Loucy (cell line): ENCODE data around the gene MFAP1.
A peak's percentile ranks its signal among the peaks of the same experiment; 100 is the strongest.
"Not testable (repeated sequence)": the region's sequence is repeated elsewhere in the genome, so short reads cannot be mapped to it uniquely, and the experiment has no call there.

ENCODE experiments used
- H2AFZ ChIP-seq: fragments of 200-600 bp; sonication (generic); 2 replicates; pipeline ENCODE4 v1.6.0; 2016; ENCODE audit warnings: antibody characterized with exemption, mild to moderate bottlenecking, low read length, moderate library complexity
- H3F3A ChIP-seq: fragments of 200-600 bp; 2 replicates; pipeline ENCODE4 v1.6.0; 2016; ENCODE audit warnings: antibody characterized with exemption, low read depth, mild to moderate bottlenecking
- H3K27me3 ChIP-seq: fragments of 200-600 bp; sonication (generic); 2 replicates; pipeline ENCODE4 v1.6.1; 2014; ENCODE audit warnings: low read length, mild to moderate bottlenecking; ENCODE audit not compliant: insufficient read depth, poor library complexity, severe bottlenecking
- H3K36me3 ChIP-seq: fragments of 200-600 bp; sonication (generic); 2 replicates; pipeline ENCODE4 v1.6.1; 2016; ENCODE audit warnings: low read length; ENCODE audit not compliant: insufficient read depth
- H3K4me1 ChIP-seq: fragments of 200-600 bp; sonication (generic); 2 replicates; pipeline ENCODE4 v1.5.1; 2014; ENCODE audit warnings: low read length, mild to moderate bottlenecking; ENCODE audit not compliant: insufficient read depth, poor library complexity, severe bottlenecking
- H3K4me2 ChIP-seq: fragments of 200-600 bp; sonication (generic); 2 replicates; pipeline ENCODE4 v1.6.0; 2014; ENCODE audit warnings: antibody characterized with exemption, low read length, low read depth, mild to moderate bottlenecking; ENCODE audit not compliant: poor library complexity, severe bottlenecking
- H3K4me3 ChIP-seq: fragments of 200-600 bp; sonication (generic); 2 replicates; pipeline ENCODE4 v1.5.1; 2014; ENCODE audit warnings: low read length, mild to moderate bottlenecking, mixed read lengths; ENCODE audit not compliant: poor library complexity, severe bottlenecking
- H3K79me2 ChIP-seq: fragments of 200-600 bp; sonication (generic); 2 replicates; pipeline ENCODE4 v1.6.1; 2014; ENCODE audit warnings: low read length; ENCODE audit not compliant: insufficient read depth
- H3K9ac ChIP-seq: fragments of 200-600 bp; sonication (generic); 2 replicates; pipeline ENCODE4 v1.6.0; 2014; ENCODE audit warnings: mild to moderate bottlenecking, low read depth, low read length, moderate library complexity; ENCODE audit not compliant: poor library complexity, severe bottlenecking
- H3K9me2 ChIP-seq: fragments of 200-600 bp; sonication (generic); replicated peaks from 2 replicates; pipeline ENCODE4 v1.6.1; 2016; ENCODE audit warnings: low read depth, low read length, mixed read lengths
- H3K9me3 ChIP-seq: fragments of 200-600 bp; sonication (generic); 2 replicates; pipeline ENCODE4 v1.6.1; 2014; ENCODE audit warnings: mild to moderate bottlenecking, antibody characterized with exemption, low read length, low read depth; ENCODE audit not compliant: insufficient read depth
- H4K20me1 ChIP-seq: fragments of 200-600 bp; sonication (generic); 2 replicates; pipeline ENCODE4 v1.6.0; 2014; ENCODE audit warnings: antibody characterized with exemption, low read length, mild to moderate bottlenecking; ENCODE audit not compliant: insufficient read depth, poor library complexity, severe bottlenecking
- CTCF ChIP-seq: fragments of 200-600 bp; sonication (generic); conservative IDR thresholded peaks from 2 replicates; pipeline ENCODE4 v1.5.1; 2014; ENCODE audit warnings: mild to moderate bottlenecking, antibody characterized with exemption, low read length
- EZH2phosphoT487 ChIP-seq: fragments of 200-600 bp; IDR thresholded peaks from 2 replicates; pipeline ENCODE4 v1.6.1; 2018; ENCODE audit warnings: antibody characterized with exemption, mild to moderate bottlenecking, moderate library complexity, borderline replicate concordance

The MFAP1 gene

GRCh38 chr15:43871835-43872234 is 47.3 kb upstream of the MFAP1 start:
- peaks cover 34% of the 10 kb centered on the region; the same call in 1 of the 2 replicates for H3K36me3 ChIP-seq
- H2AFZ ChIP-seq = no peak overlapping the region
- H3K4me2 ChIP-seq = no peak overlapping the region
- H3K4me3 ChIP-seq = no peak overlapping the region
- TF ChIP-seq EZH2phosphoT487 (no peak), CTCF (no peak)
- H3K79me2 ChIP-seq = no peaks in the 10 kb centered on the region
- H3K27me3 ChIP-seq = no peaks in the 10 kb centered on the region
- no peaks in the 10 kb centered on the region for H3K9me3 ChIP-seq
- peaks cover 19% of the 10 kb centered on the region for H4K20me1 ChIP-seq
- H3K9ac ChIP-seq = no peak overlapping the region
- no peaks in the 10 kb centered on the region for H3K9me2 ChIP-seq
- H3F3A ChIP-seq = 0 out of 2 replicates have a peak, but pooled peaks cover 4% of the 10 kb centered on the region
- peaks cover 17% of the 10 kb centered on the region for H3K4me1 ChIP-seq

GRCh38 chr15:43868406-43868805 is 43.9 kb upstream of the MFAP1 start:
- Histone ChIP-seq H4K20me1 (peaks cover 20% of the 10 kb centered on the region), H3K4me2 (peak overlapping the region; percentile 41), H3K4me1 (peaks cover 17% of the 10 kb centered on the region), H3K9ac (no peak overlapping the region), H3K79me2 (no peaks in the 10 kb centered on the region), H3K9me2 (no peaks in the 10 kb centered on the region), H3F3A (0 out of 2 replicates have a peak, but pooled peaks cover 4% of the 10 kb centered on the region), H3K4me3 (no peak overlapping the region), H3K36me3 (peaks cover 48% of the 10 kb centered on the region), H2AFZ (no peak overlapping the region), H3K27me3 (no peaks in the 10 kb centered on the region), H3K9me3 (no peaks in the 10 kb centered on the region)
- TF ChIP-seq EZH2phosphoT487 = 0 out of 2 replicates have a peak, but pooled peaks have one; percentile 33
- TF ChIP-seq CTCF = no peak

GRCh38 chr15:43867096-43867495 is 42.6 kb upstream of the MFAP1 start:
- peaks cover 20% of the 10 kb centered on the region for H4K20me1 ChIP-seq
- H3K36me3 ChIP-seq = peaks cover 49% of the 10 kb centered on the region
- no peaks in the 10 kb centered on the region for H3K9me2 ChIP-seq
- H3K4me3 ChIP-seq = no peak overlapping the region
- H3K9ac ChIP-seq = no peak overlapping the region
- H2AFZ ChIP-seq = no peak overlapping the region
- 0 out of 2 replicates have a peak, but pooled peaks cover 4% of the 10 kb centered on the region for H3F3A ChIP-seq
- H3K27me3 ChIP-seq = no peaks in the 10 kb centered on the region
- no peaks in the 10 kb centered on the region for H3K9me3 ChIP-seq
- TF ChIP-seq EZH2phosphoT487 = no peak
- TF ChIP-seq CTCF = no peak
- peaks cover 17% of the 10 kb centered on the region for H3K4me1 ChIP-seq
- H3K79me2 ChIP-seq = no peaks in the 10 kb centered on the region
- H3K4me2 ChIP-seq = no peak overlapping the region

- not testable (repeated sequence) for H3F3A ChIP-seq, H2AFZ ChIP-seq, H3K79me2 ChIP-seq, H3K9ac ChIP-seq, H3K9me3 ChIP-seq, H3K4me2 ChIP-seq, H3K9me2 ChIP-seq, H3K27me3 ChIP-seq, H3K4me3 ChIP-seq
- peaks cover 45% of the 10 kb centered on the region for H3K36me3 ChIP-seq
- peaks cover 20% of the 10 kb centered on the region for H4K20me1 ChIP-seq
- peaks cover 17% of the 10 kb centered on the region for H3K4me1 ChIP-seq
Measured at GRCh38 chr15:43866636-43867035, 42.1 kb upstream of the MFAP1 start.
